Renal cortex interstitium (tissue), 11 donors: ENCODE results near the gene PTPN14. TPM values are rescaled to one million over a fixed set of nuclear protein-coding genes. Genes with fewer than 3 reads are reported as not detected.

Experiments
- DNase-seq, 11 donors: peaks; one replicate each; pipeline ENCODE4 v3.0.0-alpha.2; 2013; ENCODE audit warnings: low read depth in 9 of 11, low spot score in 4 of 11; ENCODE audit errors: extremely low read depth in 1 of 11
- polyA plus RNA-seq, 3 donors: library from polyadenylated mRNA; unstranded; fragments of 120-200 nt; gene quantifications; one replicate each; pipeline ENCODE4 v1.2.1, GENCODE V29; 2013; ENCODE audit not compliant: insufficient read length in 3 of 3

The PTPN14 gene
- polyA plus RNA-seq, 3 donors = 39.7 to 45.4 (median 43.5) TPM

DNA sequence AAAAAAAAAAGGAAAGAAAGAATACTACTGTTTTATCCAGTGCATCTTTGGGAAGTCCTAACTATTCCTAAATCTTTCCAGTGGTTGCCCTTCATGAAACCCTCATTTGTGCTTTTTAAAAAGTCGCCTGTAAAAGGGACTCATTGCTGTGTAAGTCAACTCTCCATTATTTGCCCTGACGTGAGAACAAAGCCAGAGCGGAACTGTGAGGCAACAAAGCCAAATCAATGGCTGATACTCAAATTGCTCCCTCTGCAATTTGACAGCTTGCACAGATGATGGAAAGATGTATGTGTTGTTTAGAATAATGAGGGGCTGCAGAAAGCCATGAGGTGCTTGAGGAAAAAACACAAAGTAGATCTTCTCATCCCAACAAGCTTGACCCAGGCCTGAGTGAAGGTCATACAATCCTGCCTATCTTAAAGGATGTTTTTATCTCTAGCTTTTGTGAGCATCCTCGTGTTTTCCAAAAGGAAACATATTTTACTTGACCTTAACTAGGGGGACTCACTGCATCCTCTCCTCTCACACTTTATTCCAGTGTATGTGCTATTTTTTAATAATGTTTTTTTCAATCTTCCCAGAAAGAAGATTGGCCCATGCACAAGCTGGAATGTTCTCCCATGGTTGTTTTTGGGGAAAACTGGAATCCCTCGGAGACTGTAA, 237.1 kb downstream of the PTPN14 start:
- DNase-seq = no peak

DNA sequence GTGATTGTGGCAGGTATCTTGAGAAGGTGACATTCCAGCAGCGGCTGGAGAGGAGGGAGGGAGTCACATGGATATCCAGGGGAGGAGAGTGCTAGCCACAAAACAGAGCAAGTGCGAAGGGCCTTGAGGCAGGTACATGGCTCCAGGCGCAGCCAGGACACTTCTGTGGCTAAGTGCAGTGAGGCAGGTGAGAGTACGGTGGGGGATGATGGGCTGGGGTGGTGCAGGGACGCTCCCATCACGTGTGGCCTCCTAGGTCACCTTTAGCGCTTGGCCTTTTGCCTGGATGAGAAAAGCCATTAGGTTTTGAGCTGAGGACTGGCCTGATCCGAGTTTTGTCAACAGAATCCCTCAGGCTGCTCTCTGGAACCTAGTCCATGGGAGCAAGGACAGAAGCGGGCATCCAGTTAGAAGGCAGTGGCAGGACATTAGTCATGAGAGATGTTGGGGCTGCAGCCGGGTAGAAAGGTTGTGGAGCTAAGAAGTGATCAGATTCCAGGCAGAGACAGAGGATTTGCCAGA, 238.8 kb downstream of the PTPN14 start:
- no peak for DNase-seq

DNA sequence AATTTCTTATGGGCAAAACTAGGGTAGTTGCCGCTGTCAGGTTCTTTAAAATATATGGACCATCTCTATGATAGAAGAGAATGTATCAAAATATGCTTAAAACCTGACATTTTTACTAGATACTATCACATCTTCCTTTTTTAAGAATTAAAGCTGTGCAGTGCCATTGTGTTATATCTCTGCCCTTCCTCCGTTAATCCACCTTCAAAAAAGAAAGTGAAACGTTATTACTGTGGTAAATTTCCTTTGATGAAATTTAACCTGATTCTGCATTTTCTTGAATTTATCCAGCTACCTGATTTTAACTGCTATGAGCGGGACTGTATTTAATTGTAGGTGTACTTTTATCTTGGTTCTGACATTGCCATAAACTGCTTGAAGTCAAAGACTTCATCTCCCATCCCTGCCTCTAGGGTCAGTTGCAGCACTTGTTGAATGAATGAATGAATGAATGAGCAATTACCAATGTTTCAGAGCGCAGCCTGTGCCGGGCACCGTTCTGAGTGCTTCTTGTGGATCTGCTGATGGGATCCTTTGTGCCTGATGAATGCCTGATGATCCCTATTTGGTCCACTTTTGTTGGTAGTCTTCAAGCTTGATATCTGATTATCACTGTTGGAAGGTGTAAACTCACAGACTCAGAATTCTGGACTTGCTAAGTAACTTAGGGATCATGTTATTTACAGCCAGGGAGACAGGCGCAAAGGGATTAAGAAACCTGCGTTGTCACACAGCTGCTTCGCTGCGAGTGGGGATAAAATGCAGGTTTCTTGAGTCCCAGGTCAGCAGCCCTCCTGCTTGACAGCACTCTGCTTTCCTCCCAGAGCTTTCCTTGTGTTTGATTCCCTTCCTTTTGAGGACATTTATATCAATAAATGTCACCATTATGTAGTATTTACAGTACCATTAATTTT, 240.4 kb downstream of the PTPN14 start:
- no peak for DNase-seq

DNA sequence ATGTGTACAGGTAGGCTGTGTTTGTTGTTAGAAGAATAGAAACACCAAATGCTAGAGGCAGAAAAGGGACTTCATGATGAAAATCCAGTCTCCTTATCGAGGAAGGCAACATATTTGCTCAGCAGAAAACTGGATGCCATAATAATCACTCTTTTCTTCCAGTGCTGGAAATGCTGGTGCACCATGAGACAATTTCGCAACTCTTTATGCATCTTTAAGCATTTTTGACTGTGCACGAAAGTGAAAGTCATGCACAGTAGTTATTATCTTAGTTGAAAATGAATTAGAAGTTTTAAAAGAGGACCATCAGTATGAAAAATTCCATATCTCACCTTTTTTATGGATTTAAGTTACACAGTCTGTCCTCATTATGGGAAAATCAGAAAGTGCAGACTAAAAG, 241.4 kb downstream of the PTPN14 start:
- DNase-seq = no peak

DNA sequence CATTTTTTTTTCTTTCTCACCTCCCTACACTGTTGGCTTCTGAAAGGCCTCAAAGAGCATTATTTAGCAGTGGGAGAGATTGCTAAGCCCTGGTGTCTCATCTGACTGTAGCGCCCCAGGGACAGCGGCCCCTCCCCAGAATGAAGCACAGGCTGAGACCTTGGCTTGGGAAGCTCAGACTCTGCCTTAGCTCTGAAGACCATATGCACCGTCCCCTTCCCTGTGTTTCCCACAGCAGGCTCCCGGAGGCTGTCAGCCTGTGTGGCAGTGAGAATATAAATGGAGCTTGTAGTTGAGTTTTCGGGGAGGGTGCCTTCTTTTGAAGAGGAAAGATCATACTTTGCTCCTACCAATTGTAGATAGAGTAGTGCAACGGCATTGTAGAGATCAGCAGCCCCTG, 245.1 kb downstream of the PTPN14 start:
- no peak for DNase-seq

DNA sequence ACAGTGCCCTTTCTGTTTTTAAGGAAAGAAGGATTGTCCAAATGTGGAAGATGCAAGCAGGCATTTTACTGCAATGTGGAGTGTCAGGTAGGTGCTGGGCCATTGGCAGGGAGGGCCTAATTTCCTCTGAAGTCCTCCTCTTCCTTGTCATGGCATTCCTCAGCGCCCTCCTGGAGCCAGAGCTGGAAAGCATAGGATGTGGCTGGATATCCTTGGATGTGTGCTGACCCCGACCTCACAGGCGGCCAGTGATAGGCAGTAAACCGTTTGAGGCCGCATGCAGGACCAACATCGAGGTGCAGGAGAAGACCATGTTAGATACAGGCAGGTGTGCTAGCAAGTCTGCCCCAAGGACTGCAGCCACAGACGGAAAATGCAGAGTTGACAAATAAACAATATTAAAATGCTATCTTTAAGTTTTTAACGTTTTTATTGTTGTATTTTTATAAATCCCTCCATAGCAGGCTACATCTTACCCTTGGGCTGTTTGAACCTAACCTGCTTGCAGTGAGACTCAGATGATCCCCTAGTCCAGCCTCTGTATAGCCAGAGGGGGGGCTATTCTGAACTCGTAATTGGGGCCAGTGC, 246.1 kb downstream of the PTPN14 start:
- no peak for DNase-seq

DNA sequence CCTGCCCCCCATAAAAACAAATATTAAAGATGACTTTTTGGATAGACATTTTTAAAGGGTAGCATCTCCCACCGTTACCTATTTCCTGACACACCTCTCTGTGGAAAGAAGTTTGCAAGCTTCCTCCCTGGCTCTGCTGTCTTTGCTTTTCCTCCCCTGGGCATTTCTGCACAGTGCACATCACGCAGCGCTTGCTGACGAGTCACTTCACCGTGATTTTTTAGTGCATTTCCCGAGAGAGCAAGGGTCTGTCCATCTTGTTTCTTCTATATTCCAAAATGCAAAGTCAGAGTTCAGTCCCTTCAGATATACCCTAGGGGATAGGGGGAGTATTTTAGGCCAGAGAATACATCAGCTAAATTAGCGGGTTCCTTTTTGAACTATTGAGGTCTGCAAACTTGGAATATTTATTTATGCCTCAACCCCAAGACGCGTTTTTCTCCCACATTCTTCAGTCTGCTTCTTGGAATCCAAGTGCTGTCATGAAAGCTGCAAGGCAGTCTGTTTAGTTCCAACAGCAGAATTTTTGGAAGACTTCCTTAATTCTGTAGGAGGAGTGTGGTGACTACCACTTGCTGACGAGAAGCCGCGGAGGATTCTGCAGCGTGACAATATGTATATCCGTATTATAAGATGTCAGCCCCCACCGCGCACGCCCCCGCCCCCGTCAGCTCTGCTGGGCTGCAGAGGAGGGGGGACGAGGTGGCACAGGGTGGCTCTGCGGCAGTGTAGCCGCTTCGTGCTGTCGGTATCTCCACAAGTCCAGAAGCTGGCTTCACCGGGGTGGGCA, 248.1 kb downstream of the PTPN14 start:
- DNase-seq = no peak

DNA sequence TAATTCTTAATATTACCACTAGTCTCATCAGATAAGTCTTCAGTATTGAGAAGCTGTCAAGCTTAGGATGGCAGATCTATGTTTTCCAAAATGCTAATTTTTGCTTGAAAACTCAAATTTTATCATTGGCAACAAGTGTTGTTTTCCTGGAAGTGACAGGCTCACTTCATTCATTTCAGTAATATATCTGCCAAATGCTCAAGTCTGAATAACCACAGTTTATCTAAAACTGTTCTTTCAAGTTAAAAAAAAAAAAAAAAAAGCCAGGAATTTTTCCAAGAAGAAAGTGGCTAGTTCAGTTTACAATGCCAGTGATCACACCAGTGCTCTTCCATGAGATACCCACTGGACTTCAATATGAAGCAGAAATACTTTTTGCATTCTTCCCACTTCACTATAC, 249.9 kb downstream of the PTPN14 start:
- DNase-seq = no peak

DNA sequence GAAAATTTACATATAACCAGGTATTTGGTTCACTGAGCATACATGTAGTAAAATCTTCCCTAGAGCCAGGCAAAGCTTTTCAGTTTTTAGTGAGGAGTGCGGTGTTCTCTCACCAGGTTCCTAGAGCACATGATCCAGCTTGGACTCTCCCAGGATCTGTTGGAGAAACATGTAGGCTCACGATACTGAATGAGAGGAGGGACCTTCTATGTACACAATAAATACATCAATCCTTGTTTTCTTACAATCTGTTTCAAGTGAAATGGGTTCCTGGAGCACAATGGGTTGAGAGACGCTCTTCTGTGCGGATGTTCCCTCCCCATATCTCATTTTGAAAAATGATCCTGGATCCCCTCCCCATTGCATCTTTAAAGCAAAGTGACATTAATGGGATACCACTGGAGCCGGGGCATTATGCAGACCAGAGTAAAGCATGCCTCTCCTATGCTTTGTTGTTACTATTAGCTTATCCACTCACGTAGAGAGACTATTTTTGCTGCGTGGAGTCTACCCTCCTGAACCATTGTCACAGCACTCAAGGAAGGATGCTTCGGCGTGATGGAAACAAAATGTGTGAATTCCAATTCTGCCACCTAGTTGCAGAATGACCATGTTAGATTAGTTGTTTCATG, 251.1 kb downstream of the PTPN14 start:
- DNase-seq = no peak

Other genes starting within 250 kb of the PTPN14 start
- 100 to 1,000 TPM in 2 of 3 donors, 10 to 100 TPM in 1; 74.9 to 135 (median 112) TPM for gene CENPF, start 51.6 kb upstream of the PTPN14 start, polyA plus RNA-seq